ENCODE data around the gene RSAD2.

- TF ChIP-seq CTCF (IDR thresholded peaks at IDR 0.05) (no peak), POLR2A (IDR thresholded peaks at IDR 0.05) (no peak), POLR2AphosphoS5 (IDR thresholded peaks at IDR 0.05) (no peak), EP300 (IDR thresholded peaks at IDR 0.05) (no peak)
Measured at GRCh38 chr2:6883448-6884122, 6.0 kb downstream of the RSAD2 start.
